HG03457 (cell line): Measurements from ENCODE around the gene MBOAT7.

ENCODE experiments used
- ATAC-seq: cut with Tn5 transposase; IDR thresholded peaks from one replicate; pipeline ENCODE4 v1.9.1; 2021; ENCODE audit warnings: moderate number of reproducible peaks; ENCODE audit not compliant: unreplicated experiment

The MBOAT7 gene

DNA sequence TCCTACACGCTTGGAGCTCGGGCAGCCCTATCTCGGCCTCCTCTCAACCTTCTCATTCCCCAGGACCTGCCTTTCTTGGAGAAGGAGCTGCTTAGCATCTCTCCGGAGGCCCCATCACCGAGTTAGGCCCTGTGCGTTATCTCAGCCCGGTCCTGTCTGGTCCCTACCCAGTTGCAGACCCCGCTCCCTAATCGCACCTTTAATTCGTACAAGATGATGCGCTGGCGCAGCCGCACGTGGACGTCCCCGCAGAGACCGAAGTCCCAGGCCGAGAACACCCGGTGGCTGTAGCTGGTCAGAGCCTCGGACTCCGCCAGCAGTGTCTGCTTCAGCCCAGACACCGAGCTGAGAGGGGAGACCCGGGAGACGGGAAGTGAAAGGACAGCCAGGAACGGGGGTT is 24.2 kb downstream of the MBOAT7 start:
- no peak for ATAC-seq

DNA sequence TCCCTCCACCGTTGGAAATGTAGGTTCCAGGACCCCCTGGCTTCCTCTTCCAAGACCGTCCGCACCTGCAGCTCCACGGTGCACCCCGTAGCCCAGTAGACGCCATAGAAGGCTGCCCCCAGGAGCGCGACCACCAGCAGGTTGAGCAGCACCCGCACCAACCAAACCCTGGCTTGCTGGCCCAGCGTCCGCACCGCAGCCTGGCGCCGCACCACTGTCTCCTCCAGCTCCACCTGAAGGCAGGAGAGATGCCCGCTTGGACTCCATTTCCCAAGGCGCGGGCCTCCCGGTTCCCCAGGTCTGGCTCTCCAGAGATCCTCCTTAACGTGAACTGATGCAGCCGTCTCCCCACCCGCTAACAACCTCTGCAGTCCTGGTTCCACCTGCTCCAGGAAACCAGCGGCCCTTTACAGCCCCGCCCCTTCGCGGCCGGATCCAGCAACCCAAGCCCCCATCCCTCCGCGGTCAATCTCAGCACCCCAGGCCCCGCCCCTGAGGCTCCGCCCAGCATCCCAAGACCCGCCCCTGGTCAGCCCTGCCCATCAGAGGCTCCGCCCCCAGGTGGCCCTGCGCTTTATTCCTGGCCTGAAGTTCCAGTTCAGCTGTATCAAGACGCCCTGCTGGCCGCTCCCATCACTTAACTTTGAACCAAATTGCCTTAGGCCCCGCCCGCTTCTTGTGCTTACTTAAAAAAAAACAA is 24.9 kb downstream of the MBOAT7 start:
- no peak for ATAC-seq

DNA sequence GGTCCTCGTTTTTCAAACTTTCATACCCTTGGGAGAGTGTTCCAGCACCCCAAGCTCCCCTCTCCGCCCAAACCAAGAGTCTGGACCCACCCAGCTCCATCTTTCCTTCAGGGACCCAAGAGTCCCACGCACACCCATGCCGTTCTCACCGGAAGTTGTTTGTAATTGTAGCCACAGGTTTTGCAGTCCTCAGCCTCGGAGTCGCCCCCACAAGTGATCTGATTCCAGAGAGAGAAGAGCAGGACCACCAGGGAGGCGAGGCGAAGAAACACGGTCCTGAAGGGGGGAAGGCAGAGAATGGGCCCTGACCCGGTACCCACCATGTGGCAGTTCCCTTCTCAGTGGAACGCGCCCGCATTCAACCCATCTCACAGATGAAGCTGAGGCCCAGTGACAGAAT is 26.5 kb downstream of the MBOAT7 start:
- no peak for ATAC-seq

DNA sequence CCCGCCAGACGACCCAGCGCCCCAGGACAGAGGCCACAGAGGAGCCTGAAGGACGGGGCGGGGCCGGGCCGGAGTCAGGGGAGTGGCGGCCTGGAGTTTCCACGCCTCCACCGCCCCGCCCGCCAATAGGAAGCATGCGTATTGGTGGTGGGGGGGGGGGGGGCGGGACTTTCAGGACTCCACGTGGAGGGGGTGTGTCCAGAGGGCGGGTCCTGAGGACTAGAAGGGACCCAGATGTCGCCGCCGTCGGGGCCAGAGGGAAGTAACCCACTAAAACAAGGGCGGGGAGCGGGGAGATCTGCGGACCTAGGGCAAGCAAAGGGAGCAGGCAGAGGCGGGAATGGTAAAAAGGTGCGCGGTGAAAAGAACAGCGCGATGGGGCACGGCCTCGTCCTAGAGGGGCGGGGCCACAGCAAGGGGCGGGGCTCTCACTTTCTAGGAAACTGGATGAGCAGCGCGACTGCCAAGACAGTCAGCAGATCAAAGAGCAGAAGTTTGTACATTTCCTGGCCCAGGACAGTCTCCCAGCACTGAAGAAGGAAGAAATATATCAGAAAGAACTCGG is 27.1 kb downstream of the MBOAT7 start:
- no peak for ATAC-seq

DNA sequence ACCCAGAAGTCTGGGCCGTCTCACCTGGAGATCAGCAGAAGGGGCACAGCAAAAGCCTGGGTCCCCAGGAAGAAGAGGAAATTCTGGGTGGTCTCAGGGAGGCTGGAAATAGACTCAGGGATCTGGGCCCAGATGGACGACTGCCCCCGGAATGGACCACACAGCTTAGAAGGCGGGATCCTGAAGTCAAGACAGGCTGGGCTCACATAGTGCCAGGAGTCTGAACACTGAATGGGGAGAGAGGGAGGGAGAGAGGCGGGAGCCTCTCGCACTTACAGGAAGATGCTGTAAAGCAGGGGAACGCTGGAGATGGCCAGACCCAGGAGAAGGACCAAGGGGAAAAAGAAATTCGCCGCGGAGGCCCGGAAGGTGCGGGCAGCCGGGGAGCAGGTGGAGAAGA is 28.5 kb downstream of the MBOAT7 start:
- ATAC-seq: no peak

DNA sequence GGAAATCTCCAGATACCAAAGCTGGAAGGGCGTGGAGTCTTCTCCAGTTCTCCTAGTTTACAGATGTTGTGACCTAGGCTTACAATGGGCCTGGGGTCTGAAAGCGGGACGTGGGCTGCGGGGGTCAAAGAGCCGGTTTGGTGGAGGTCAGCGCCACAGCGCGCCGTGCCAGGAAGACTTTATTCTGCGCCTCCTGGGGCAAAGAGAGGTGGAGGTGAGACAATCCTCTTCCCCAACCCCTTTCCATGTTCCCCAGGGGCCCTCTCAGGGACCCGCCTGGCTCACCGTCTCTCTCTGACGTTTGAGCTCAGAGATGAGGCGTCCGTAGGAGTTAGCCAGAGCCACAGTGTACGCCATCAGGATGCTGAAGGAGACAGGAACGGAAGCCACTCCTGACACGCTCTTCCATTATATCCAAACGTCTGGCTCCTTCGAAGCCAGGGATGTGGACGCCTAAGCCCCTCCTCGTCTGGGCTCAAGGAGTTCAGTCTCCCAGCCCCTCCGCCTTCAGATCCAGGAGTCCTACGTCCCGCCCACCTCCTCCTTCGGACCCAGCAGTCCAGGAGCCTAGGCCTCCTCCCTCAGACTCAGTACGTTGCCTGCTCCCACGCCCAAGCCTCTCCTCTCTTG is 29.1 kb downstream of the MBOAT7 start:
- ATAC-seq: no peak

DNA sequence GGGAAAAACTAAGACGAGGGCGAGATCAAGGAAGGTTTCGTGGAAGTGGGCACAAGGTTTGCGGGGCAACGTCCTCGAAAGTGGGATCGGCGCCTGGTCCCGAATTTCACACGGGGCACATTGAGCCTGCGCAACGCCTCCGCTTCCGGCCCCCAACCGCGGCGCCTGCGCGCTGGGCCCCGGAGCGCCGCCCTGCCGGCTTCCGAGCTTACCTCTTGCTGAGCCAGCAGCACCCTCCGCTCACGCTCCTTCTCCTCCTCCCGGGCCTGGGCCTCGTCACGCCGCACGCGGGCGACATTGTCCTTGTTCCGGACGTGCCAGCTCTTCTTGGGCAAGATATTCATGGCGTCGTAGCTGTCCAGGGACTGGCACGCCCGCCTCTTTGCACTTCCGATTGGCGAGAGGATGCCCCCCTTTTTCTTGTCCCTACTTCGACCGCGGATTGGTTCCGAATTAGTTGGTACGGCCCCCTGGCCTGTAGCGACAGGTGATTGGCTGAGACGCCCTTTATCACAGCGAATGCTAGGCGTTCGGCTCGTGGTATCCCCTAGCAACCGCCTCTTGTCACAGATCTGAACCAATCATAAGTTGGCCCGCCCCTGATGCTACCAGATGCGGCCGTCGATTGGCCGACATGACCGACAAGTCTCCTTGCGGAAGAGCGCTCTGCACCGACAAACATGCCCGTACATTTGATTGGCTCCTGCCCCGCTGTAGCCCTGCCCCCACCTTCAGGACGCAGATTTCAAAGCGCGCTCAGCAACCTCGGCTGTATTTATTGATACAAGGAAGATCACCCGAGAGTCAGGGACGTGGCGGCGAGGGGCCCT is 29.8 kb downstream of the MBOAT7 start, which contains the start of gene LENG1:
Gene LENG1 (minus strand): TSS at position 370 of the 830 bp plus-strand sequence. CDS start 26 bp downstream, at position 344.
- peak; percentile 80 for ATAC-seq

DNA sequence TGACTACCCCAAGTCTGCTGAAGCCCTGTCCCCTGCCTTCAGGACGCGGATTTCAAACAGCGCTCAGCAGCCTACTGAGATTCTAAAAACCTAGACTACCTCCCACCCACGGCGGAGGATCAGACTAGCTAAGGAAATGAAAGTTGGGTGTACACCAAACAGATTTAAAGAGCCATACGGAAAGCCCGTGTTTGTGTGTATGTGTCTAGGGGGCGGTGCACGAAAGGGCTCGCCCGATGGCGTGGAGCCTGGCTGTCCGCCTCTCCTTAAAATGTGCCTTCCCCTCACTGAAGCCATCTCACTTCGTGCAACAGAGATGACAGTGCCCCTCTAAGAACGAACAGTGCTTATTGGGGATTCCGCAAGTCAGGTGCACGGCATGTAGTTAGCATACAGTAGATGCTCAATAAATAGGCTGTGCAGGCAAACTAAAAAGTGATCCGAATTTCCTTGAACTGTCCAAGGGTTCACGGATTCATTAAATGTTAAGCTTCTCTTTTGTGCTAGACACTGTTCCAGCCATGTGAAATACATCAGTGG is 30.5 kb downstream of the MBOAT7 start:
- ATAC-seq: no peak

DNA sequence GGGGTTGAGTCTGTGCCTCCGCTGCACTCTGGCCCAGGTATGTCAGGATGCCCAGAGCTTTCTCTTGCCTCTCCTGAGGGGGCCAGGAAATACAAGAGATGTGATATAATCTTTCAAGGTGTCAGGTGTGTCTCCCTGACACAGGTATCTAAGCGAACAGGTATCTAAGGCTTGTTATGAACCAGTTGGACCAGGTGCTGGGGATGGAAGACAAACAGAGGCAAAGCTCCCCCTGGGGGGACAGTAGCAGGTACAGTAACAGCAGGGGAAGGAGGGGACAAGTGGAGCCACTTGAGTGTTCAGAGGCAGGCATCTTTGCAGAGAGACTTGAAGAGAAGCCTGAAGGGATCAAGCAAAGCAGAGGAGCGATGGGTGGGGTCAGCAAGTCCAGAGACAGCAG is 32.4 kb downstream of the MBOAT7 start:
- ATAC-seq: no peak

DNA sequence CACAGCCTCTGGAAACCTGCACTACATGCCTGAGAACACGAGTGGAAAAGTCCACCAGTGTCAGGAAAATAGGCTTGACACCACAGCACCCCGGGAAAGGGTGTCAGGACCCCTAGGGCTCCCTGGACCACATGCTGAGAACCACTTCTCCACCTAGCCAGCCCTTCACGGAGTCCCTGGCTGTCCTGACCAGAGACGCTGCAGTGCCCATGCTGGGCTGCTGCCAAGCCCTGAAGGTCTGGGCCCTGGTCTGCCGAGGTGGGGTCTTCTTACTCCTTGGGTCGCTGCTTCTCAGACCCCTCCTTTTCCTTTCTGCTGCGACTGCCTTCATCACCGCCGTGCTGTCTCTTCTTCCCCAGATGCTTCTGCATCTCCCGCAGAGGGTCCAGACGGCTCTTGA is 32.9 kb downstream of the MBOAT7 start:
- no peak for ATAC-seq

DNA sequence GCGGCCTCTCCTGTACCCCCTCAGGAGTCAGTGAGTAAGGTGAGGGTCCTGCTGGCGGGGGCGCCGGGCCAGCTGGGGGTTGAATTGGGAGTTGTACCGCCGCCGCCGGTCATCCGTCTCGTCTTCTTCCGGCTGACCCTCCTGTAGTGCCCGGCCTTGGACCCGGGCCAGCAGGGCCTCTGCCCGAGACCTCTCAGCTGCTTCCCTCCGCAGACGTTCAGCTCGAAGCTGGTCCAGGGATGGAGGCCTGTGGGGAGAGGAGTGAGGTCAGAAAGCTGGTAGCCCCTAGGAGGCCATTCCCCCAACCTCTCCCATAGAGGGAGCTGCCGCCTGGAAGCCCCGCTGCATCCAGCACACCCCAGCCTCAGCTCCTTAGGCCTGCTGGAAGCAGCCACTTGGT is 33.7 kb downstream of the MBOAT7 start:
- no peak for ATAC-seq

DNA sequence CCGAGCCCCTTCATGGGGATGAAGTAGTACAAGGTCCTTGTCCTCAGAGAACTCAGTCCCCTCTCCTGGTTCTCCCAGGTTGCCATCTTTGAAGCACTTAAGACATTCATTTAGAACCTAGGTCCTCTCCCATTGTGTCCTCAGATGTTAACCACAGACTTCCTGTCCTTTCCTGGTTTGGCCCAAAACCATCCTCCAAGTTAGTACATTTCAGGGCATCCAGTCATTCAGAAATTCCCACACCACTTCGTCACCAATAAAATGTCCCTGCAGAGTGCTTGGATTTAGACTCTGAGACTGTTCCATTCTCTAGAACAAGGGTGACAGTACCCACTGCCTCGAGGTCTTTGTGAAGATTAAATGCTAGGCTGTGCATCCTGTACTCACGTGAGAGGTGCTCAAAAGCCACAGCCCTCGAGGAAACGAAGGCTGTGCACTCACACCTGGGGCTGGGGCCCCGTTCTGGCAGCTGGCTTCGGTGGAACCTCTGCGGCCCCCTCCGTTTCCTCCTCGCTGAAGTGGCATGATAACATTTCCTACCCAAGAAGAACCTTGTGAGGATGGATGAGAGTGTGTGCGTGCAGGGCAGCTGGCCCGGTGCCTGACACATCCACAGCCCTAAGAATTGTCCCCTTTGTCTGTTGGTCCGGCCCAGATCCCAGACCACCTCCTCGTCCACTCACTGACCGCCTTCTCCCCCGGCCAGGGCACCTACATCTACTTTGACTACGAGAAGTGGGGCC is 34.6 kb downstream of the MBOAT7 start:
- no peak for ATAC-seq

DNA sequence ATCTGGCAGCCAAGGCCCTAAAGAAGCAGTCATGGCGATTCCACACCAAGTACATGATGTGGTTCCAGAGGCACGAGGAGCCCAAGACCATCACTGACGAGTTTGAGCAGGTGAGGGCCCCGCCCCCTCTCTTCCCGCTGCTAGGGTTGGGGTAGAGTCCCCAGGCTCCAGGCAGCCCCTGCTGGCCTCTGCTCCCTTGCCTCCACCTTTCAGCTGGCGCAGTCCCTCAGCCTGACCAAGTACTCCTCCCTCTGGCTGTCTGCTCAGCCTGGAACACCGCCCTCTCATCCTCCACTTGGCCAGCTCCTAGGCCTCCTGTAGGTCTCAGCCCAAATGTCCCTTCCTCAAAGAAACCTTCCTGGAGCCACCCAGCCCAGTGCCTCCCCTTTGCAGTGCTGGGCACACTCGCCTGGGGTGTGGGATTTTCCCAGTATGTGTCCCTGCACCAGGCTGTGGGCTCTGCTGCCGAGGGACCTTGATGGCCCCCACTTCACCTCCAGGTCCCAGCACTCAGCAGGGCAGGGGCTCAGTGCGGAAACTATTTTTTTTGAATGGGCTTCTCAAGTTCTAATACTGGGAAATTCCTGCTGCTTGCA is 35.6 kb downstream of the MBOAT7 start:
- ATAC-seq: no peak

DNA sequence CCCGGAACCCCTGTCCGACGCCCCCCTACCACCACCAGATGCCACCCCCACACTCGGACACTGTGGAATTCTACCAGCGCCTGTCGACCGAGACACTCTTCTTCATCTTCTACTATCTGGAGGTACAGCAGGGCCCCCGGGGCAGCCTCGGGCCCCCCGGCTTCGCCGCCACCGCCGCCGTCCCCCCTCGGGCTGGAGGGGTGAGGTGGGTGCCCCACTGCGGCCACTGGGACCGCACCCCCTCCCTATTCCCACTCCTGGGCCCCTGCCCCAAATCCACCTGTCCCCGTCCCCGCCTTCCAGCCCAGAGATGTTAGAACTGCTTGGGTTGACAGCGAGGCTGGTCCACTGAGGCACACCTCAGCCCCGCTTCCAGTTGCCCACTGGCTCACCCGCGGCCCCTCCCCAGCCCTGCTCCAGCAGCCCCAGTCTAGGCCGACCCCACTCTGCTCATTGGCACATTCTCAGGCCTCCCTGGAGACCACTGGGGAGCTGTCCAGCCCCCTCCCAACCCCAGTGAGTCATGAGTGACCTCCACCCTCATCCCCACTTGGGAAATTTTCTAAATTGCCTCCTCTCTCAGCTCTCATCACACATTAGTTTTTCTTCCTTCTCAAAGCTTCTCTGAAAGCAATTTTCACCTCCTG is 36.4 kb downstream of the MBOAT7 start:
- no peak for ATAC-seq

DNA sequence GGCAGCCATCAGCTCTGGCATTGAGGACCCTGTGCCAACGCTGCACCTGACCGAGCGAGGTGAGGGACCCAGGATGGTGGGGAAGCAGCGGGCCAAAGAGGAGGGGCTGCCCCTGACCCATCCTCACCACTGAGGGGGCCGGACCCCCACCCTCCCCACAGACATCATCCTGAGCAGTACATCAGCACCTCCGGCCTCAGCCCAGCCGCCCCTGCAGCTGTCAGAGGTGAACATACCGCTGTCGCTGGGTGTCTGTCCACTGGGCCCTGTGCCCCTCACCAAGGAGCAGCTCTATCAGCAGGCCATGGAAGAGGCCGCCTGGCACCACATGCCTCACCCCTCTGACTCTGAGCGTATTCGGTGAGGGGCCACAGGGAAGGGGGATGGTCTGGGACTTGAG is 37.1 kb downstream of the MBOAT7 start:
- no peak for ATAC-seq

DNA sequence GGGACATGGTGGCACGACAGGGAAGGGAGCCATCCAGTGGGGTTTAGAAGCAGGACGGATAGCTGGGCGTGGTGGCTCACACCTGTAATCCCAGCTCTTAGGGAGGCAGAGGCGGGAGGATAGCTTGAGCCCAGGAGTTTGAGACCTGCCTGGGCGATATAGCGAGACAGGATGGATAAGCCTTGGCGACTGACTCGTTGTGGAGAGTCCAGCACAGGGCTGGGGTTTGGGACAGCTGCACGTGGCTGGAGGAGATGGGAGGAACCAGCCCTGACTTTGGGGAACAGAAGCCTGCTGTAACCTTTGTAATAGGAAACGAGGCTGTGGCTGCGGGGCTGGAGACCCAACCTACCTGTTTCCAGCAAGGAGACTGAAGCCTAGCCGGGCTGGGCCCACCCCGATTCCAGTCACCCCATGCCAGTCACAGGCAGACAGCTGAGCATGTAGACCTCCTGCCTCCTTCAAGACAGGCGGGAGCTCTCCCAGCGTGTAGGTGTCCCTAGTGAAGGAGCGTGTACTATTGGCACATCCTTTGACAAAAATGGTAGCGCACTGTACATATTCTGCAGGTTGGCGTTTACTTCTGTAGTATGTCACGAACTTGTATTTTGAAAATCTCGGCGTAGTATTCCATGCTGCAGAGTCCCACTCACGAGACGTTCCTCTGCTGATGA is 37.9 kb downstream of the MBOAT7 start:
- no peak for ATAC-seq

DNA sequence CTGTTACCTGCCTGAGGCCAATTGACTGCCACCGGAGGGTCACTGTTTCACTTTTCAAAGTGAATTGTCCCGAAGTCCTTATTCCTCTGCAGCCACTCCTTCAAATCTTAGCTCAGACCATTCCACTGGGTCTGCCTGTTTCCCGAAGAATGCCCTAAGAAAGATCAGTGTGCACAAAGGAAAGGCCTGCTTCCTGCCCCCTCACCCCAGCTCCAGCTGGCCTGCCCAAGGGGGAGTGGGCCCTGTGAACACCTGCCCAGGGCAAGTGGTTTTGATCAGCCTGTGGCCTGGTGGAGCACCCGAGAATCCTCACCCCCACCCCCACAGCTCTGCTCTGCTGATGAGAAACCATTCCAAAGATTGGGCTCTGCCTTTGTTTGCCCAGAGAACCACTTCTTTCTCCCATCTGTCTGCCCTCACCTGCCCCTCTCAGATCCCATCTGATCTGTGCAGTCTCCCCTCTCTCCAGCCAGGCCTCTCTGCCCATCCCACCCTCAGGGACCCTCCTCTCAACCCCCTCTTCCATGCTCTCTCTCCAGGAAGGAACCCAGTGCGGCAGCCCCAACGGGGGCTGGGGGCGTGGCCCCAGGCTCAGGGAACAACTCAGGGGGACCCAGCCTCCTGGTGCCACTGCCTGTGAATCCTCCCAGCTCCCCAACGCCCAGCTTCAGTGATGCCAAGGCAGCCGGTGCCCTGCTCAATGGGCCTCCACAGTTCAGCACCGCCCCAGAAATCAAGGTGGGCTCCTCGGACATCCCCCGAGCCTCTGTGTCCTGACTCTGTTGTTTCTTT is 40.2 kb downstream of the MBOAT7 start:
- no peak for ATAC-seq

DNA sequence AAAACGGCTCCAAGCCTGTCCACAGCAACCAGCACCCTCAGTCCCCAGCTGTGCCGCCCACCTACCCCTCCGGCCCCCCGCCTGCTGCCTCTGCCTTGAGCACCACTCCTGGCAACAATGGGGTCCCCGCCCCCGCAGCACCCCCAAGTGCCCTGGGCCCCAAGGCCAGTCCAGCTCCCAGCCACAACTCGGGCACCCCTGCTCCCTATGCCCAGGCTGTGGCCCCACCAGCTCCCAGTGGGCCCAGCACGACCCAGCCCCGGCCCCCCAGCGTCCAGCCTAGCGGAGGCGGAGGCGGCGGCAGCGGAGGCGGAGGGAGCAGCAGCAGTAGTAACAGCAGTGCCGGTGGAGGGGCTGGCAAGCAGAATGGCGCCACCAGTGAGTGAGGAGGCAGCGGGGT is 41.2 kb downstream of the MBOAT7 start:
- no peak for ATAC-seq
